SH-SY5Y (cell line): ENCODE measurements around the gene TNIP1.

Experiments
- GATA2 ChIP-seq: IDR thresholded peaks from 2 replicates; pipeline ENCODE4 v1.6.1; 2011; ENCODE audit warnings: mild to moderate bottlenecking, low read depth, low read length
- GATA3 ChIP-seq: IDR thresholded peaks from 2 replicates; pipeline ENCODE4 v1.6.1; 2011; ENCODE audit warnings: low read depth, mild to moderate bottlenecking, low read length, moderate library complexity

DNA sequence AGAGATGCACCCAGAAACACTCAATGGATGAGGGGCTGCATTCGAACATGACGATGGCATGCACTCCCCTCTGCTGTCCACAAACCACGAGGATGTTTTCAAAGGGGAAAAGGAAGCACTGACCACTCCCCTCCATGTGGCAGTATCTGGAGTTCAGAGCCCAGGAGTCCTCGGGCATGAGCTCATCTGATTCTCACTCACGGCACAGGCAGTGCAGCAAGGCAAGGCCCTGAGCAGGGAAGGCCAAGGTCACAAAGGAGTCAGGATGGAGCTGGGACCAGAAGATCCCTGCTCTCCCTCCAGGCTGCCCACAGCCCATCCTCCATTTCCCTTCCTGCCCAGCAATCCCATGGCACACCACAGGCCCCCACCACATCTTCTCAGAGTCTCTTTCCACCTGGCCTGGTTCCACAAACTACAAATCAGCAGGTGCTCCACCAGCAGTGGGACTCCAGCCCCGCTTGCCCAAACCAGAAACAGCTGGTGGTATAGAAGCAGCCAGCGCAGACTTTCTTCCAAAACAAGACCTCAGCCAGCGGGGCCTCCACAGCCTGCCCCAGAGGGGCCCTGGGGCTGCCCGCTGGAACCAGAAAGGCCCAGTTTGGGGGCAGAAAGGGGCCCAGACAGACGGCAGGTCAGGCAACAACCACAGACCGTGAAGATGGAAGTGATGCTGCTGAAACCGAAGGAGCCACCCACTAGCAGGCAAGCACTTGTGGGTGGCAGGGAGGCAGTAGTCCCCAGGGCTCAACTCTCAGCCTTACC, 12.2 kb downstream of the TNIP1 start:
- TF ChIP-seq GATA2 (no peak), GATA3 (no peak)
